DOHH2 (cell line): ENCODE results near the gene CREBBP.

Experiments
- H3F3A ChIP-seq: fragments of 200-600 bp; sonication (generic), shearing (Covaris generic); 2 replicates; pipeline ENCODE4 v1.6.0; 2016; ENCODE audit warnings: antibody characterized with exemption, mild to moderate bottlenecking; ENCODE audit not compliant: control insufficient read depth, insufficient read depth
- H3K27ac ChIP-seq: fragments of 200-600 bp; sonication (generic); 2 replicates; pipeline ENCODE4 v1.5.1; 2014; ENCODE audit warnings: low read depth, mild to moderate bottlenecking, low read length, moderate library complexity
- H3K27me3 ChIP-seq: fragments of 200-600 bp; sonication (generic); 2 replicates; pipeline ENCODE4 v1.6.1; 2014; ENCODE audit warnings: mild to moderate bottlenecking, low read length, mixed read lengths; ENCODE audit not compliant: control insufficient read depth
- H3K36me3 ChIP-seq: fragments of 200-600 bp; sonication (generic); 2 replicates; pipeline ENCODE4 v1.6.1; 2014; ENCODE audit warnings: mild to moderate bottlenecking, low read length, moderate library complexity, mixed read lengths; ENCODE audit not compliant: control insufficient read depth
- H3K4me1 ChIP-seq: fragments of 200-600 bp; sonication (generic); 2 replicates; pipeline ENCODE4 v1.6.1; 2014; ENCODE audit warnings: mild to moderate bottlenecking, low read length, mixed read lengths; ENCODE audit not compliant: control insufficient read depth
- H3K4me2 ChIP-seq: fragments of 200-600 bp; sonication (generic); 2 replicates; pipeline ENCODE4 v1.6.0; 2014; ENCODE audit warnings: mild to moderate bottlenecking, low read length, moderate library complexity
- H3K4me3 ChIP-seq: fragments of 200-600 bp; sonication (generic); 2 replicates; pipeline ENCODE4 v1.5.1; 2014; ENCODE audit warnings: mild to moderate bottlenecking, low read length, mixed read lengths
- H3K79me2 ChIP-seq: fragments of 200-600 bp; sonication (generic); 2 replicates; pipeline ENCODE4 v1.6.1; 2014; ENCODE audit warnings: mild to moderate bottlenecking, low read length, mixed read lengths; ENCODE audit not compliant: control insufficient read depth
- H3K9me2 ChIP-seq: fragments of 200-600 bp; sonication (generic); replicated peaks from 2 replicates; pipeline ENCODE4 v1.6.1; 2014; ENCODE audit warnings: mild to moderate bottlenecking, low read length, mixed read lengths; ENCODE audit not compliant: control insufficient read depth
- H3K9me3 ChIP-seq: fragments of 200-600 bp; sonication (generic); 2 replicates; pipeline ENCODE4 v1.6.1; 2014; ENCODE audit warnings: antibody characterized with exemption, low read length, mixed read lengths; ENCODE audit not compliant: control insufficient read depth, insufficient read depth
- H4K20me1 ChIP-seq: fragments of 200-600 bp; sonication (generic); 2 replicates; pipeline ENCODE4 v1.6.0; 2014; ENCODE audit warnings: low read depth, mild to moderate bottlenecking, antibody characterized with exemption, low read length, moderate library complexity; ENCODE audit not compliant: control insufficient read depth, insufficient read depth
- EZH2phosphoT487 ChIP-seq: fragments of 200-600 bp; sonication (generic); IDR thresholded peaks from 2 replicates; pipeline ENCODE4 v1.6.1; 2017; ENCODE audit warnings: borderline replicate concordance, mild to moderate bottlenecking, antibody characterized with exemption, low read length, moderate library complexity, mixed read lengths
- TF ChIP-seq, protein P1 (sequence below): fragments of 200-600 bp; sonication (generic); IDR thresholded peaks from one replicate; pipeline ENCODE4 v1.5.1; 2014; ENCODE audit warnings: antibody characterized with exemption, mild to moderate bottlenecking, low read depth, low read length; ENCODE audit not compliant: poor library complexity, severe bottlenecking

The CREBBP gene

DNA sequence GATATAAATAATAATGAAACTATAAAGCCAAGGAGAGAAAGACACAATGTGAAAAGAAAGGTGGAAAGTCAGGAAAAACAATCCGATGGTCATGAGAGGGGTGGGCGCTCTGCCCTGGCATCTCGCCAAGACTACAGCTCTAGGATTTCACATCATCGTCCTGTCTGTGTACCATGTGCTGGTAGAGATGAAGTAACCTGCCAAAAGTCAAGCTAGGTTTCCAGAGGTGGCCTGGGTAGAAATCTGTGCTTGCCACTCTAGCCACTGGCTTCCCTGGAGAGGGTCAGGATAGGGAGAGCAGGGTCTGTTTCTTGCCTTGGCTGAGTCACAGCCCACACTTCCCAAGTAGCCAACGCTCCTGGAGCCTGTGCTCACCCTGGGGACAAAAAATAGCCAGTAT lies 132.2 kb downstream of the CREBBP start:
- H3K36me3 ChIP-seq = peaks cover 67% of the 10 kb centered on the region
- no peak overlapping the region for H3K4me3 ChIP-seq

GRCh38 chr16:3745751-3746355 lies 134.7 kb downstream of the CREBBP start:
- Histone ChIP-seq H4K20me1 (no peaks in the 10 kb centered on the region), H3K79me2 (no peaks in the 10 kb centered on the region), H3K4me1 (no peaks in the 10 kb centered on the region), H3K4me3 (no peak overlapping the region), H3K4me2 (no peak overlapping the region), H3F3A (no peaks in the 10 kb centered on the region), H3K27me3 (no peaks in the 10 kb centered on the region), H3K27ac (no peak overlapping the region), H3K9me3 (no peaks in the 10 kb centered on the region), H3K36me3 (peaks cover 70% of the 10 kb centered on the region), H3K9me2 (no peaks in the 10 kb centered on the region)
- TF ChIP-seq, protein P1, sequence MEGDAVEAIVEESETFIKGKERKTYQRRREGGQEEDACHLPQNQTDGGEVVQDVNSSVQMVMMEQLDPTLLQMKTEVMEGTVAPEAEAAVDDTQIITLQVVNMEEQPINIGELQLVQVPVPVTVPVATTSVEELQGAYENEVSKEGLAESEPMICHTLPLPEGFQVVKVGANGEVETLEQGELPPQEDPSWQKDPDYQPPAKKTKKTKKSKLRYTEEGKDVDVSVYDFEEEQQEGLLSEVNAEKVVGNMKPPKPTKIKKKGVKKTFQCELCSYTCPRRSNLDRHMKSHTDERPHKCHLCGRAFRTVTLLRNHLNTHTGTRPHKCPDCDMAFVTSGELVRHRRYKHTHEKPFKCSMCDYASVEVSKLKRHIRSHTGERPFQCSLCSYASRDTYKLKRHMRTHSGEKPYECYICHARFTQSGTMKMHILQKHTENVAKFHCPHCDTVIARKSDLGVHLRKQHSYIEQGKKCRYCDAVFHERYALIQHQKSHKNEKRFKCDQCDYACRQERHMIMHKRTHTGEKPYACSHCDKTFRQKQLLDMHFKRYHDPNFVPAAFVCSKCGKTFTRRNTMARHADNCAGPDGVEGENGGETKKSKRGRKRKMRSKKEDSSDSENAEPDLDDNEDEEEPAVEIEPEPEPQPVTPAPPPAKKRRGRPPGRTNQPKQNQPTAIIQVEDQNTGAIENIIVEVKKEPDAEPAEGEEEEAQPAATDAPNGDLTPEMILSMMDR = no peak
- TF ChIP-seq EZH2phosphoT487 = no peak

More for the DNA sequence above, 132.2 kb downstream of the CREBBP start:
- Histone ChIP-seq H3F3A (no peaks in the 10 kb centered on the region), H4K20me1 (no peaks in the 10 kb centered on the region), H3K4me1 (no peaks in the 10 kb centered on the region), H3K9me3 (no peaks in the 10 kb centered on the region), H3K9me2 (no peaks in the 10 kb centered on the region), H3K79me2 (no peaks in the 10 kb centered on the region), H3K4me2 (no peak overlapping the region), H3K27me3 (no peaks in the 10 kb centered on the region), H3K27ac (no peak overlapping the region)
- no peak for TF ChIP-seq EZH2phosphoT487
- TF ChIP-seq, protein P1 = no peak

DNA sequence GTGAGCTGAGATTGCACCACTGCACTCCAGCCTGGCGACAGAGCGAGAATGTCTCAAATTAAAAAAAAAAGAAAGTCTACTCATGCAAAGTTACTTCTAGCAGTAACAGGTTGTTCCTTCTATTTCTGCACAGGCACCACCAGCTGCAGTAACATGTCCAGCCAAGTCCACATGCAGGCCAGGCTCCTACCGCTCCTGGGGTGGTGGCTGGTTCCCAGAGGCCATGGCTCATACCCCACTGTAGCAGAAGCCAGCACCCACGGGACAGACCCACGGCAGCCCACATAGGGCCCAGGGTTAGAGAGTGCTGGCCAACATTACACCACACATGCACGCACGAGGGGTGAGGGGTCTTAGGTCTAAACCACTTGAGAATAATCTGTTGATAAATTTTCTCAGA lies 136.5 kb downstream of the CREBBP start:
- no peaks in the 10 kb centered on the region for H4K20me1 ChIP-seq
- peaks cover 72% of the 10 kb centered on the region for H3K36me3 ChIP-seq

More for the DNA sequence above, 136.5 kb downstream of the CREBBP start:
- H3K27me3 ChIP-seq = no peaks in the 10 kb centered on the region
- no peaks in the 10 kb centered on the region for H3K79me2 ChIP-seq
- H3K4me1 ChIP-seq = no peaks in the 10 kb centered on the region
- H3K4me3 ChIP-seq = no peak overlapping the region
- no peak overlapping the region for H3K27ac ChIP-seq
- TF ChIP-seq, protein P1 = no peak
- TF ChIP-seq EZH2phosphoT487 = no peak
- H3K4me2 ChIP-seq = no peak overlapping the region
- no peaks in the 10 kb centered on the region for H3F3A ChIP-seq
- no peaks in the 10 kb centered on the region for H3K9me3 ChIP-seq
- H3K9me2 ChIP-seq = no peaks in the 10 kb centered on the region
